Ovary (tissue), 3 donors: ENCODE data around the gene VIPR2.

Experiments used
- EP300 ChIP-seq: sonication (generic); formaldehyde crosslinking; IDR thresholded peaks from one replicate; pipeline ENCODE4 v1.6.1; 2017; ENCODE audit warnings: antibody characterized with exemption
- POLR2A ChIP-seq: fragments of 450-650 bp; IDR thresholded peaks from one replicate; pipeline ENCODE4 v1.6.1; 2017; ENCODE audit warnings: antibody characterized with exemption, mild to moderate bottlenecking, moderate library complexity
- TF ChIP-seq, protein P1 (sequence below), 3 donors: fragments of 450-650 bp in 2 of 3; fragments of 200-600 bp in 1 of 3; IDR thresholded peaks; one replicate each; pipeline versions ENCODE4 v1.5.1 to v1.8.0; 2016 to 2022; ENCODE audit warnings: antibody characterized with exemption in 3 of 3, mild to moderate bottlenecking in 1 of 3
- donor health status: DM: no; HTN: no; CAD: no.

DNA sequence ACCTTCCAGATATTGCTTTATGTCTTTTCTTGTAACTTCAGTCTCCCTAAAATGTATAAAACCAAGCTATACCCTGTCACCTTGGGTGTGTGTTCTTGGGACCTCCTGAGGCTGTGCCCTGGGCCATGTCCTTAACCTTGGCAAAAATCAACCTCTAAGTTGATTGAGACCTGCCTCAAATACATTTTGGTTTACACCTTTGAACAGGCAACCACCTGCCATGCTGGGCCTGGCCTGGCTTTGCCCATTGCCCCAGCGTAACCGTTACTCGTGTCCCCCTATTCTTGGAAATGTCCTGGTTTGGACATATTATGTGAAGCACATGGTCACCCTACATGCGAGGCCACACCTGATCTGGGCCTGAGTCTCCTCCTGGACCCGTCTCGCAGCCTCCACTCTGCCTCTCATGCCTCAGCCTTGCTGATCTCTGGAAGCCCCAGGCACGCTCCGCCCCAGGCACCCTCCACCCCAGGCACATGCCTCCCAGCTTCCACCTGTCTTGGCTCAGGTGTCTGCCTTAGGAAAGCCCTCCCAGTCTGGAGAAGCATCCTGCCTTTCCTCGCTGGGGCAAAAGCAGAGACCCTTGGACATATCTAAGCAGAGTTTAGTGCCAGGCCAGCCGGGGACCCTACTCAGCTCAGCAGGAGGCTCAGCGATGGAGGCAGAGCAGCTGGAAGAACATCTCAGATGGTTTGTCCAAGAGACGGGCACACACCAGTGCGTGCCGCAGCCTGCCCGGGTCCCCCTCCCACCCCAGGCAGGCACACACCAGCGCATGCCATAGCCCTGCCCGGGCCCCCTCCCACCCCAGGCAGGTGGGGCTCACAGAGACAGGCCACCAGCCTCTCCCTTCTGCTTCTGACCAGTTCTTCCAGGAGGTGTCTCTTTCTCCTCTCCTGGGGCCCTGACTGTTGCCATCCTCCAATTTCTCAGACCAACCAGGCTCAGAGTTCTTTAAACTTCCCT is 4.0 kb upstream of the VIPR2 start:
- TF ChIP-seq, protein P1, sequence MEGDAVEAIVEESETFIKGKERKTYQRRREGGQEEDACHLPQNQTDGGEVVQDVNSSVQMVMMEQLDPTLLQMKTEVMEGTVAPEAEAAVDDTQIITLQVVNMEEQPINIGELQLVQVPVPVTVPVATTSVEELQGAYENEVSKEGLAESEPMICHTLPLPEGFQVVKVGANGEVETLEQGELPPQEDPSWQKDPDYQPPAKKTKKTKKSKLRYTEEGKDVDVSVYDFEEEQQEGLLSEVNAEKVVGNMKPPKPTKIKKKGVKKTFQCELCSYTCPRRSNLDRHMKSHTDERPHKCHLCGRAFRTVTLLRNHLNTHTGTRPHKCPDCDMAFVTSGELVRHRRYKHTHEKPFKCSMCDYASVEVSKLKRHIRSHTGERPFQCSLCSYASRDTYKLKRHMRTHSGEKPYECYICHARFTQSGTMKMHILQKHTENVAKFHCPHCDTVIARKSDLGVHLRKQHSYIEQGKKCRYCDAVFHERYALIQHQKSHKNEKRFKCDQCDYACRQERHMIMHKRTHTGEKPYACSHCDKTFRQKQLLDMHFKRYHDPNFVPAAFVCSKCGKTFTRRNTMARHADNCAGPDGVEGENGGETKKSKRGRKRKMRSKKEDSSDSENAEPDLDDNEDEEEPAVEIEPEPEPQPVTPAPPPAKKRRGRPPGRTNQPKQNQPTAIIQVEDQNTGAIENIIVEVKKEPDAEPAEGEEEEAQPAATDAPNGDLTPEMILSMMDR (IDR thresholded peaks at IDR 0.05), result no peak
- TF ChIP-seq POLR2A (no peak), EP300 (no peak)
